GM23248 (cell line): Measurements from ENCODE around the gene SLC6A18. TPM values are rescaled to one million over a fixed set of nuclear protein-coding genes. Genes with fewer than 3 reads are reported as not detected.
A peak's percentile ranks its signal among the peaks of the same experiment; 100 is the strongest.

ENCODE experiments used
- DNase-seq: peaks from one replicate; pipeline ENCODE4 v3.0.0-alpha.2; 2015
- H2AFZ ChIP-seq: fragments of 200-600 bp; sonication (generic); 2 replicates; pipeline ENCODE4 v1.6.1; 2016; ENCODE audit warnings: antibody characterized with exemption
- H3F3A ChIP-seq: fragments of 200-600 bp; sonication (generic); 2 replicates; pipeline ENCODE4 v1.6.1; 2016; ENCODE audit warnings: mild to moderate bottlenecking, antibody characterized with exemption, mixed run types; ENCODE audit not compliant: insufficient read depth
- H3K27ac ChIP-seq: fragments of 200-600 bp; sonication (generic); 2 replicates; pipeline ENCODE4 v1.5.1; 2016; ENCODE audit warnings: mild to moderate bottlenecking
- H3K27me3 ChIP-seq: fragments of 200-600 bp; sonication (generic); replicated peaks from 2 replicates; pipeline ENCODE4 v1.6.1; 2016; ENCODE audit warnings: mild to moderate bottlenecking; ENCODE audit not compliant: insufficient read depth
- H3K36me3 ChIP-seq: fragments of 200-600 bp; sonication (generic); 2 replicates; pipeline ENCODE4 v1.6.1; 2016; ENCODE audit warnings: low read depth, mild to moderate bottlenecking
- H3K4me1 ChIP-seq: fragments of 200-600 bp; sonication (generic); 2 replicates; pipeline ENCODE4 v1.6.1; 2016; ENCODE audit warnings: mild to moderate bottlenecking; ENCODE audit not compliant: insufficient read depth
- H3K4me2 ChIP-seq: fragments of 200-600 bp; sonication (generic); one replicate; pipeline ENCODE4 v1.6.1; 2016; ENCODE audit warnings: mild to moderate bottlenecking; ENCODE audit not compliant: unreplicated experiment
- H3K4me3 ChIP-seq: fragments of 200-600 bp; sonication (generic); 2 replicates; pipeline ENCODE4 v1.5.1; 2016; ENCODE audit warnings: mild to moderate bottlenecking
- H3K79me2 ChIP-seq: fragments of 200-600 bp; sonication (generic); 2 replicates; pipeline ENCODE4 v1.6.1; 2016; ENCODE audit warnings: mild to moderate bottlenecking; ENCODE audit not compliant: insufficient read depth
- H3K9ac ChIP-seq: fragments of 200-600 bp; sonication (generic); 2 replicates; pipeline ENCODE4 v1.6.1; 2016; ENCODE audit warnings: mild to moderate bottlenecking
- H3K9me2 ChIP-seq: fragments of 200-600 bp; sonication (generic); 2 replicates; pipeline ENCODE4 v1.6.1; 2016; ENCODE audit warnings: mixed run types, mild to moderate bottlenecking, moderate library complexity; ENCODE audit not compliant: insufficient read depth
- H3K9me3 ChIP-seq: fragments of 200-600 bp; sonication (generic); one replicate; pipeline ENCODE4 v1.6.1; 2017; ENCODE audit warnings: low read depth
- H4K20me1 ChIP-seq: fragments of 200-600 bp; sonication (generic); 2 replicates; pipeline ENCODE4 v1.6.0; 2016; ENCODE audit not compliant: insufficient read depth
- EZH2 ChIP-seq: fragments of 200-600 bp; sonication (generic); IDR thresholded peaks from 2 replicates; pipeline ENCODE4 v1.6.1; 2018; ENCODE audit warnings: antibody characterized with exemption, mild to moderate bottlenecking; ENCODE audit not compliant: insufficient read depth, poor library complexity, severe bottlenecking
- EZH2phosphoT487 ChIP-seq: fragments of 200-600 bp; sonication (generic); IDR thresholded peaks from 2 replicates; pipeline ENCODE4 v1.6.1; 2018; ENCODE audit warnings: antibody characterized with exemption, moderate library complexity, mild to moderate bottlenecking, low read depth; ENCODE audit not compliant: insufficient read depth
- WGBS, 2 experiments: methylation state at CpG; one replicate each; pipeline ENCODE4 v1.1.6; 2015 to 2017; ENCODE audit warnings: low lambda C conversion rate in 2 of 2, low coverage in 1 of 2; ENCODE audit errors: missing lambda C conversion rate in 2 of 2; 5-methylcytosine and 5-hydroxymethylcytosine counted together
- in situ Hi-C: fragments of 300-500 bp; cut with MboI; formaldehyde crosslinking; loops from 2 replicates; pipeline ENCODE4 v1.15.0; 2020
- polyA plus RNA-seq: library from polyadenylated mRNA; unstranded; fragments of >200 nt; fragmentation: Nextera tagmentation; extraction: Ambion mirVana; gene quantifications from 2 replicates; pipeline ENCODE4 v1.2.1, GENCODE V29; 2016
- total RNA-seq: library from RNA; depleted of rRNA; stranded (reverse); fragments of >200 nt; shearing (Covaris generic); gene quantifications from 2 replicates; pipeline ENCODE4 v1.2.3, GENCODE V29; 2014

The SLC6A18 gene
- total and polyA plus RNA-seq, 2 experiments from 2014 or later: not detected

GRCh38 chr5:1246711-1247431, 21.7 kb downstream of the SLC6A18 start:
- no peak overlapping the region for H3K4me3 ChIP-seq
- H3K36me3 ChIP-seq: no peaks in the 10 kb centered on the region
- DNase-seq: peak; percentile 38
- H4K20me1 ChIP-seq: no peaks in the 10 kb centered on the region
- no peaks in the 10 kb centered on the region for H3K9me3 ChIP-seq
- H3K79me2 ChIP-seq: no peaks in the 10 kb centered on the region
- H3K27ac ChIP-seq: no peak overlapping the region
- 20 to 22% methylated on average over 32 to 43 of the region's 43 CpGs for WGBS, 2 experiments
- no peaks in the 10 kb centered on the region for H3F3A ChIP-seq
- no peaks in the 10 kb centered on the region for H3K4me1 ChIP-seq
- no peaks in the 10 kb centered on the region for H3K9me2 ChIP-seq
- no peak overlapping the region for H3K9ac ChIP-seq
- no peak overlapping the region for H2AFZ ChIP-seq
- TF ChIP-seq EZH2phosphoT487 (no peak), EZH2 (no peak)
- no peaks in the 10 kb centered on the region for H3K27me3 ChIP-seq
- in situ Hi-C loops: no loop called here
- no peak overlapping the region for H3K4me2 ChIP-seq

GRCh38 chr5:1247811-1248210, 22.6 kb downstream of the SLC6A18 start:
- no peak overlapping the region for H3K27ac ChIP-seq
- TF ChIP-seq EZH2phosphoT487: no peak
- no peak for TF ChIP-seq EZH2
- no peak overlapping the region for H3K4me2 ChIP-seq
- no peaks in the 10 kb centered on the region for H3K9me2 ChIP-seq
- no peak for DNase-seq
- 42 to 49% methylated on average over 6 of the region's 6 CpGs for WGBS, 2 experiments
- H3K9ac ChIP-seq: no peak overlapping the region
- H3K79me2 ChIP-seq: no peaks in the 10 kb centered on the region
- no peak overlapping the region for H3K4me3 ChIP-seq
- H3K27me3 ChIP-seq: no peaks in the 10 kb centered on the region
- no peaks in the 10 kb centered on the region for H3K36me3 ChIP-seq
- no peaks in the 10 kb centered on the region for H4K20me1 ChIP-seq
- H3F3A ChIP-seq: no peaks in the 10 kb centered on the region
- in situ Hi-C loops: no loop called here
- no peaks in the 10 kb centered on the region for H3K9me3 ChIP-seq
- no peak overlapping the region for H2AFZ ChIP-seq
- H3K4me1 ChIP-seq: no peaks in the 10 kb centered on the region

- no peaks in the 10 kb centered on the region for H3F3A ChIP-seq
- no peak for DNase-seq
- H3K9me3 ChIP-seq: no peaks in the 10 kb centered on the region
- H3K4me1 ChIP-seq: no peaks in the 10 kb centered on the region
- H3K9me2 ChIP-seq: no peaks in the 10 kb centered on the region
- WGBS, 2 experiments: 44 to 46% methylated on average over 29 of the region's 29 CpGs
- no peaks in the 10 kb centered on the region for H3K79me2 ChIP-seq
- H3K27me3 ChIP-seq: no peaks in the 10 kb centered on the region
- no peak overlapping the region for H2AFZ ChIP-seq
- H3K4me2 ChIP-seq: no peak overlapping the region
- in situ Hi-C loops: no loop called here
- H3K4me3 ChIP-seq: no peak overlapping the region
- TF ChIP-seq EZH2 (no peak), EZH2phosphoT487 (no peak)
- no peak overlapping the region for H3K9ac ChIP-seq
- no peaks in the 10 kb centered on the region for H3K36me3 ChIP-seq
- no peak overlapping the region for H3K27ac ChIP-seq
- no peaks in the 10 kb centered on the region for H4K20me1 ChIP-seq
Measured at GRCh38 chr5:1249366-1250280, 24.4 kb downstream of the SLC6A18 start.

- Histone ChIP-seq H3K79me2 (no peaks in the 10 kb centered on the region), H3K36me3 (no peaks in the 10 kb centered on the region), H4K20me1 (no peaks in the 10 kb centered on the region), H3K4me1 (no peaks in the 10 kb centered on the region), H3K4me2 (no peak overlapping the region), H2AFZ (no peak overlapping the region), H3K9me2 (no peaks in the 10 kb centered on the region), H3F3A (no peaks in the 10 kb centered on the region), H3K4me3 (no peak overlapping the region), H3K27ac (no peak overlapping the region), H3K9ac (no peak overlapping the region), H3K27me3 (no peaks in the 10 kb centered on the region), H3K9me3 (no peaks in the 10 kb centered on the region)
- DNase-seq: no peak
- in situ Hi-C loops: no loop called here
- WGBS, 2 experiments: 41 to 43% methylated on average over 22 to 27 of the region's 27 CpGs
- TF ChIP-seq EZH2 (no peak), EZH2phosphoT487 (no peak)
Measured at GRCh38 chr5:1251678-1252580, 26.7 kb downstream of the SLC6A18 start.
